ENCODE measurements around the gene TGFBI. TPM values are rescaled to one million over a fixed set of nuclear protein-coding genes. Genes with fewer than 3 reads are reported as not detected.

Gene TGFBI
- total and polyA plus RNA-seq, 12 donors, result 26.8 to 200 (median 104) TPM

GRCh38 chr5:136018814-136019783 lies 9.7 kb upstream of the TGFBI start:
- Histone ChIP-seq H3K4me1 (replicated peaks in 1 of 2) (peaks cover 9 to 30% of the 10 kb centered on the region in 2 donors), H3K27ac (peak overlapping the region in 1 of 5 donors; percentile 41), H3K36me3 (replicated peaks in 1 of 2) (no peaks in the 10 kb centered on the region), H3K27me3 (no peaks in the 10 kb centered on the region), H3K9me3 (replicated peaks in 1 of 3) (no peaks in the 10 kb centered on the region), H3K4me3 (no peak overlapping the region)
- intact Hi-C loops (cut with DNase I), result no loop called here
- DNase-seq, result peak in 4 of 7 donors; percentile 49 to 71 (median 60)
- TF ChIP-seq CTCF (IDR thresholded peaks at IDR 0.05), result peak in 1 of 6 experiments; percentile 32
- no peak for TF ChIP-seq POLR2A (IDR thresholded peaks at IDR 0.05)
- WGBS, 4 donors, result 49 to 67% (median 55%) methylated on average over 11 of the region's 11 CpGs

GRCh38 chr5:136020001-136020382 lies 8.8 kb upstream of the TGFBI start:
- no peak overlapping the region for H3K4me3 ChIP-seq
- H3K27ac ChIP-seq, result peak overlapping the region in 3 of 5 donors; percentile 23 to 53 (median 37)
- H3K36me3 ChIP-seq (replicated peaks in 1 of 2), result no peaks in the 10 kb centered on the region
- 76 to 83% (median 78%) methylated on average over 2 of the region's 2 CpGs for WGBS, 4 donors
- TF ChIP-seq CTCF (IDR thresholded peaks at IDR 0.05), result no peak
- TF ChIP-seq POLR2A (IDR thresholded peaks at IDR 0.05), result no peak
- peak in 1 of 7 donors; percentile 14 for DNase-seq
- H3K4me1 ChIP-seq (replicated peaks in 1 of 2), result peaks cover 9 to 22% of the 10 kb centered on the region in 2 donors
- intact Hi-C loops (cut with DNase I), result no loop called here
- H3K9me3 ChIP-seq (replicated peaks in 1 of 3), result no peaks in the 10 kb centered on the region
- H3K27me3 ChIP-seq, result no peaks in the 10 kb centered on the region

- H3K27me3 ChIP-seq, result no peaks in the 10 kb centered on the region
- intact Hi-C loops (cut with DNase I), result no loop called here
- peaks cover 9 to 22% of the 10 kb centered on the region in 2 donors for H3K4me1 ChIP-seq (replicated peaks in 1 of 2)
Measured at GRCh38 chr5:136020383-136021015, 8.3 kb upstream of the TGFBI start.

More at GRCh38 chr5:136020383-136021015, 8.3 kb upstream of the TGFBI start:
- Histone ChIP-seq H3K9me3 (replicated peaks in 1 of 3) (no peaks in the 10 kb centered on the region), H3K27ac (peak overlapping the region in 2 of 5 donors; percentile 37 to 53), H3K4me3 (no peak overlapping the region), H3K36me3 (replicated peaks in 1 of 2) (no peaks in the 10 kb centered on the region)
- 59 to 67% (median 60%) methylated on average over 10 of the region's 10 CpGs for WGBS, 4 donors
- DNase-seq, result peak in 5 of 7 donors; percentile 27 to 57 (median 43)
- TF ChIP-seq POLR2A (IDR thresholded peaks at IDR 0.05) (no peak), CTCF (IDR thresholded peaks at IDR 0.05) (no peak)

Measured in adrenal gland (tissue), 12 donors.